ENCODE measurements around the gene MEDAG.

The MEDAG gene

GRCh38 chr13:30905932-30906383, at the start of gene MEDAG:
Gene MEDAG, plus strand, starts transcription at chr13:30906271. Its CDS starts 245 bp downstream, at chr13:30906516.
- no peak for DNase-seq

GRCh38 chr13:30857018-30857417, 49.1 kb upstream of the MEDAG start:
- DNase-seq, result no peak

- no peak for DNase-seq
Observed at GRCh38 chr13:30857636-30858035, 48.4 kb upstream of the MEDAG start.

GRCh38 chr13:30859326-30859725, 46.7 kb upstream of the MEDAG start:
- no peak for DNase-seq

GRCh38 chr13:30861163-30861562, 44.9 kb upstream of the MEDAG start:
- DNase-seq, result no peak

- no peak for DNase-seq
Observed at GRCh38 chr13:30861836-30862467, 44.1 kb upstream of the MEDAG start.

- no peak for DNase-seq
Observed at GRCh38 chr13:30862707-30863106, 43.4 kb upstream of the MEDAG start.

GRCh38 chr13:30863231-30863630, 42.8 kb upstream of the MEDAG start:
- no peak for DNase-seq

- DNase-seq, result no peak
Observed at GRCh38 chr13:30863796-30864195, 42.3 kb upstream of the MEDAG start.

- DNase-seq, result no peak
Observed at GRCh38 chr13:30864433-30865122, 41.5 kb upstream of the MEDAG start.

- DNase-seq, result peak; percentile 41
Observed at GRCh38 chr13:30865123-30866049, 40.7 kb upstream of the MEDAG start.

GRCh38 chr13:30866677-30867076, 39.4 kb upstream of the MEDAG start:
- no peak for DNase-seq

- no peak for DNase-seq
Observed at GRCh38 chr13:30867089-30867669, 38.9 kb upstream of the MEDAG start.

GRCh38 chr13:30868799-30869470, 37.1 kb upstream of the MEDAG start:
- DNase-seq, result no peak

GRCh38 chr13:30869491-30869890, 36.6 kb upstream of the MEDAG start:
- DNase-seq, result no peak

GRCh38 chr13:30870049-30870884, 35.8 kb upstream of the MEDAG start:
- no peak for DNase-seq

GRCh38 chr13:30870916-30871587, 35.0 kb upstream of the MEDAG start:
- no peak for DNase-seq

- DNase-seq, result no peak
Observed at GRCh38 chr13:30871588-30872275, 34.3 kb upstream of the MEDAG start.

- DNase-seq, result no peak
Observed at GRCh38 chr13:30872276-30872594, 33.8 kb upstream of the MEDAG start.

- DNase-seq, result no peak
Observed at GRCh38 chr13:30872685-30873461, 33.2 kb upstream of the MEDAG start.
